Measurements from ENCODE around the gene NEURL1B. TPM values are rescaled to one million over a fixed set of nuclear protein-coding genes. Genes with fewer than 3 reads are reported as not detected.
A peak's percentile ranks its signal among the peaks of the same experiment; 100 is the strongest.

NEURL1B gene
- total and polyA plus RNA-seq, 8 donors = 2.8 to 7.8 (median 3.9) TPM

GRCh38 chr5:172678902-172679301 lies 37.8 kb downstream of the NEURL1B start:
- no peaks in the 10 kb centered on the region for H3K9me3 ChIP-seq
- ATAC-seq (peak; percentile 55 to 79 (median 67)), FAIRE-seq (no peak), DNase-seq (peak in 4 of 6 donors; percentile 68 to 86 (median 71))
- no peak overlapping the region for H3K4me3 ChIP-seq
- TF ChIP-seq CTCF (IDR thresholded peaks at IDR 0.05) = no peak
- 33 to 40% methylated on average over 5 to 7 of the region's 7 CpGs for WGBS, 2 donors
- no peaks in the 10 kb centered on the region for H3K36me3 ChIP-seq
- intact Hi-C loops (cut with DNase I) = no loop called here
- H3K27me3 ChIP-seq = no peaks in the 10 kb centered on the region
- no peak overlapping the region for H3K27ac ChIP-seq
- H3K4me1 ChIP-seq = no peaks in the 10 kb centered on the region

- no peak overlapping the region for H3K4me3 ChIP-seq
- no peak for FAIRE-seq
- TF ChIP-seq CTCF (IDR thresholded peaks at IDR 0.05) = no peak
- no peaks in the 10 kb centered on the region for H3K36me3 ChIP-seq
- no peak for ATAC-seq
- WGBS, 2 donors = 82 to 83% methylated on average over 8 of the region's 8 CpGs
- no peak overlapping the region for H3K27ac ChIP-seq
- H3K27me3 ChIP-seq = no peaks in the 10 kb centered on the region
- peak in 1 of 6 donors; percentile 9 for DNase-seq
- H3K9me3 ChIP-seq = no peaks in the 10 kb centered on the region
- intact Hi-C loops (cut with DNase I) = no loop called here
- no peaks in the 10 kb centered on the region for H3K4me1 ChIP-seq
Observed at GRCh38 chr5:172679628-172680212, 38.7 kb downstream of the NEURL1B start.

- no peaks in the 10 kb centered on the region for H3K27me3 ChIP-seq
- TF ChIP-seq CTCF (IDR thresholded peaks at IDR 0.05) = no peak
- WGBS, 2 donors = 88 to 90% methylated on average over 5 of the region's 5 CpGs
- no peak overlapping the region for H3K4me3 ChIP-seq
- FAIRE-seq = no peak
- H3K36me3 ChIP-seq = no peaks in the 10 kb centered on the region
- H3K4me1 ChIP-seq = no peaks in the 10 kb centered on the region
- no peak for DNase-seq
- ATAC-seq = no peak
- intact Hi-C loops (cut with DNase I) = no loop called here
- H3K27ac ChIP-seq = no peak overlapping the region
- no peaks in the 10 kb centered on the region for H3K9me3 ChIP-seq
Observed at GRCh38 chr5:172680921-172681320, 39.9 kb downstream of the NEURL1B start.

DNA sequence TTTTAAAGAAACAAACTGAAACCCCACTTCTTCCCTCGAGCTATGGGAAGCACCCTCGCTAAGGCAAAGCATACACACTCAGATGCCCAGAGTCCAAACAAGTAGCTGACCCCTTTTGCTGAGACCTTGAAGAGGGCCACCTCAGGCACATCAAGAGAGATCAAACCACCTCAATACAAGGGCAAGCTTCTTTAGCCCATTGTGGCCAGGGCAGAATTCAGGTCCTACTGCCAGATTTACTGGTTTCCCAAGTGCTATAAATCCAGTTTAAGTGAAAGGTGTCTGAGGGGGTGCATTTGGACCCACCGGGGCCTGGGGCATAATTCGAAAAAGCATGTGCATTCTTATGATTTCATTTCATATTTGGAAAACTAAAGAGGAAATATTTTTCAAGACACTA lies 40.4 kb downstream of the NEURL1B start:
- 96 to 99% methylated on average over 4 of the region's 4 CpGs for WGBS, 2 donors
- TF ChIP-seq CTCF (IDR thresholded peaks at IDR 0.05) = no peak
- H3K4me1 ChIP-seq = no peaks in the 10 kb centered on the region

GRCh38 chr5:172683264-172683644 lies 42.2 kb downstream of the NEURL1B start:
- no peaks in the 10 kb centered on the region for H3K36me3 ChIP-seq
- WGBS, 2 donors = 77 to 81% methylated on average over 42 to 47 of the region's 47 CpGs
- no peak for DNase-seq
- intact Hi-C loops (cut with DNase I) = no loop called here
- H3K9me3 ChIP-seq = no peaks in the 10 kb centered on the region
- peaks cover 0 to 7% (median 3%) of the 10 kb centered on the region in 3 donors for H3K4me1 ChIP-seq
- H3K4me3 ChIP-seq = no peak overlapping the region
- no peak for FAIRE-seq
- no peak overlapping the region for H3K27ac ChIP-seq
- no peak for ATAC-seq
- no peak for TF ChIP-seq CTCF (IDR thresholded peaks at IDR 0.05)
- H3K27me3 ChIP-seq = no peaks in the 10 kb centered on the region

More for the DNA sequence above, 40.4 kb downstream of the NEURL1B start:
- Histone ChIP-seq H3K27ac (no peak overlapping the region), H3K4me3 (no peak overlapping the region), H3K27me3 (no peaks in the 10 kb centered on the region), H3K36me3 (no peaks in the 10 kb centered on the region), H3K9me3 (no peaks in the 10 kb centered on the region)
- no peak for DNase-seq
- intact Hi-C loops (cut with DNase I) = no loop called here
- no peak for FAIRE-seq
- no peak for ATAC-seq

Data from pancreas (tissue), 10 donors.